Right lobe of liver (tissue), 6 donors: ENCODE data around the gene CLIC5. TPM values are rescaled to one million over a fixed set of nuclear protein-coding genes. Genes with fewer than 3 reads are reported as not detected.

Experiments used
- ATAC-seq, 4 donors: fragments of 200-7000 bp; cut with Tn5 transposase; one replicate each; pipeline ENCODE4 v1.9.1; 2020; ENCODE audit warnings: mild to moderate bottlenecking in 4 of 4, moderate library complexity in 4 of 4
- DNase-seq, 3 donors: peaks; one replicate each; pipeline ENCODE4 v3.0.0-alpha.2; 2020
- H3K27ac ChIP-seq, 3 donors: fragments of 200-600 bp; one replicate each; pipeline ENCODE4 v1.8.0; 2022
- H3K27me3 ChIP-seq, 2 donors: fragments of 200-600 bp; one replicate each; pipeline ENCODE4 v1.8.0; 2022
- H3K36me3 ChIP-seq, 4 donors: fragments of 200-600 bp; sonication (generic) in 1 of 4; one replicate each; pipeline versions ENCODE4 v1.5.1 to v1.8.0; 2017 to 2022; ENCODE audit warnings: control low read depth in 1 of 4
- H3K4me1 ChIP-seq, 4 donors: fragments of 200-600 bp; sonication (generic) in 1 of 4; one replicate each; pipeline versions ENCODE4 v1.5.1 to v1.8.0; 2017 to 2022; ENCODE audit warnings: control low read depth in 1 of 4
- H3K4me3 ChIP-seq, 3 donors: fragments of 200-600 bp; one replicate each; pipeline ENCODE4 v1.8.0; 2022
- H3K9me3 ChIP-seq, 4 donors: fragments of 200-600 bp; sonication (generic) in 1 of 4; one replicate each; pipeline versions ENCODE4 v1.5.1 to v1.8.0; 2017 to 2022; ENCODE audit warnings: control low read depth in 1 of 4
- POLR2A ChIP-seq: fragments of 450-650 bp; IDR thresholded peaks from one replicate; pipeline ENCODE4 v1.6.1; 2017; ENCODE audit warnings: antibody characterized with exemption, mild to moderate bottlenecking
- WGBS: methylation state at CpG from one replicate; pipeline ENCODE4 v1.1.6; 2018; ENCODE audit warnings: low coverage, low lambda C conversion rate; ENCODE audit not compliant: insufficient coverage; ENCODE audit errors: missing lambda C conversion rate; 5-methylcytosine and 5-hydroxymethylcytosine counted together
- intact Hi-C, 2 donors: fragments of 100-400 bp; cut with DNase I; formaldehyde crosslinking; loops; one replicate each; pipeline versions ENCODE4 v1.11.2 to v1.14.1; 2022
- total RNA-seq, 6 experiments: library from RNA; depleted of rRNA in 2 of 6; stranded (reverse); fragments of >200 nt in 2 of 6; fragmentation: NEBNext Ultra II Directional in 3 of 6; extraction: Animal tissue kit (Norgen Biotek cat#: 25700) in 3 of 6; gene quantifications; one replicate each; pipeline versions ENCODE4 v1.1.0 to v1.2.4, GENCODE V29; 2016 to 2023
- TF ChIP-seq, protein P1 (sequence below), 4 donors: fragments of 200-600 bp in 3 of 4; fragments of 450-650 bp in 1 of 4; IDR thresholded peaks; one replicate each; pipeline versions ENCODE4 v1.5.1 to v1.8.0; 2016 to 2022; ENCODE audit warnings: antibody characterized with exemption in 4 of 4, mild to moderate bottlenecking in 2 of 4
- donor health status: DM: no; HTN: yes; CAD: no.
- donor health status: DM: no; HTN: no; CAD: no.
- donor health status: DM: no; HTN: no; CAD: no.
- donor health status: DM: no; HTN: yes; CAD: no.
- donor health status: DM: no; HTN: yes; CAD: no.

The CLIC5 gene
- total RNA-seq, 6 experiments from 2014 or later, result 0.18 to 0.42 (median 0.29) TPM

DNA sequence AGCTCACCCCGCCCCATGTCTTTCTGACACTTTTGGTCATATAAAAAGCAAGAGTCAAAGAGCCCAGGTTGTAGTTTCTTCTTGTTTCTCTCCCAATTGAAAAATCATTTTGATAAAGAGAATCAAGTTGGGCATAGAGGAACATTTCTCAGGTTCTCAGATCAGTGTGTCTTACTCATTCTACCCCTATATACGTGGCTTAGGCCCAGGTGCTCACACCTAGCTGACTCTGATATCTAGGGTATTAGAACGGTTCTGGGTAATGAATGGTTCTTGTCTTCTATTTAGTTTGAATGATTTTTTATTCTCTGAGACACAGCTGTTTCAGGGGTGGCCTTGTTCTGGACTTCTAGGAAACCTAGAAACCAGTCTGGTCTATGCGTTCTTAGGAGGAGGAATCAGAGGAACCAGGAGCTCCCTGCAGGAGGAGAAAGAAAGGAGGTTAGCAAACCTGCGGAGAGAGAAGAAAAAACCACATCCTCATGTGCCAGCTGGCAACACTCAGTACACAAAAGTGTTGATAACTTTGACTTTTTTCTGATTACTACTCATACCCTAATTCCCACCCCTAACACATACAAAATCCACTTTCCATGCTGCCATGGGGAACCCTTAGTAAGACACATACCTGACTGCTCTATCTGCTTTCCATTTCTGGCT lies 178.0 kb downstream of the CLIC5 start:
- no peak overlapping the region for H3K4me3 ChIP-seq
- DNase-seq (no peak), ATAC-seq (no peak)
- H3K27me3 ChIP-seq, result no peaks in the 10 kb centered on the region
- H3K36me3 ChIP-seq, result no peaks in the 10 kb centered on the region
- H3K4me1 ChIP-seq, result no peaks in the 10 kb centered on the region
- TF ChIP-seq, protein P1, sequence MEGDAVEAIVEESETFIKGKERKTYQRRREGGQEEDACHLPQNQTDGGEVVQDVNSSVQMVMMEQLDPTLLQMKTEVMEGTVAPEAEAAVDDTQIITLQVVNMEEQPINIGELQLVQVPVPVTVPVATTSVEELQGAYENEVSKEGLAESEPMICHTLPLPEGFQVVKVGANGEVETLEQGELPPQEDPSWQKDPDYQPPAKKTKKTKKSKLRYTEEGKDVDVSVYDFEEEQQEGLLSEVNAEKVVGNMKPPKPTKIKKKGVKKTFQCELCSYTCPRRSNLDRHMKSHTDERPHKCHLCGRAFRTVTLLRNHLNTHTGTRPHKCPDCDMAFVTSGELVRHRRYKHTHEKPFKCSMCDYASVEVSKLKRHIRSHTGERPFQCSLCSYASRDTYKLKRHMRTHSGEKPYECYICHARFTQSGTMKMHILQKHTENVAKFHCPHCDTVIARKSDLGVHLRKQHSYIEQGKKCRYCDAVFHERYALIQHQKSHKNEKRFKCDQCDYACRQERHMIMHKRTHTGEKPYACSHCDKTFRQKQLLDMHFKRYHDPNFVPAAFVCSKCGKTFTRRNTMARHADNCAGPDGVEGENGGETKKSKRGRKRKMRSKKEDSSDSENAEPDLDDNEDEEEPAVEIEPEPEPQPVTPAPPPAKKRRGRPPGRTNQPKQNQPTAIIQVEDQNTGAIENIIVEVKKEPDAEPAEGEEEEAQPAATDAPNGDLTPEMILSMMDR (IDR thresholded peaks at IDR 0.05), result no peak
- TF ChIP-seq POLR2A, result no peak
- 39% methylated on average over 3 of the region's 5 CpGs for WGBS
- no peaks in the 10 kb centered on the region for H3K9me3 ChIP-seq
- intact Hi-C loops, result no loop called here
- H3K27ac ChIP-seq, result no peak overlapping the region

DNA sequence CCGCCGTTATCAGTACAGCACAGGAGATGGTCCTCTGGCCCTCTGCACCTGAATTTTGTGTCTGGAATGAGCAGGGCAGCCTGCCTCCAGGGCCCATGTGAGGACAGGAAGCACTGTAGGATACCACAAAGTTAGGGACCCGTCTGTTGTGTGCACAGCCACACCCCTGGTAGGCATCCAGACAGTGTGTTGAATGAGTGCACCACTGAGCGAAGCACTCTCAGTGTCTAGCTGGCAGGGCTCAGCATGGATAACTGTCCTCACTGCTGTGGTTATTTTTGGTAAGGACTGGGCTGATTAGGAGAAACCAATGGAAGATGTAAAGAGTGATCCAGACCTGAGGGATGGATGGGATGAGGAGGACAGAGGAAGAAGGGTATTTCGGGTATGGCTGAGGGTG lies 178.7 kb downstream of the CLIC5 start:
- Histone ChIP-seq H3K4me3 (no peak overlapping the region), H3K27ac (no peak overlapping the region), H3K36me3 (no peaks in the 10 kb centered on the region), H3K4me1 (no peaks in the 10 kb centered on the region), H3K9me3 (no peaks in the 10 kb centered on the region), H3K27me3 (no peaks in the 10 kb centered on the region)
- TF ChIP-seq, protein P1 (IDR thresholded peaks at IDR 0.05), result no peak
- no peak for TF ChIP-seq POLR2A
- no peak for DNase-seq
- intact Hi-C loops, result no loop called here
- peak in 1 of 4 donors; percentile 31 for ATAC-seq
- WGBS, result 69% methylated on average over 3 of the region's 5 CpGs

DNA sequence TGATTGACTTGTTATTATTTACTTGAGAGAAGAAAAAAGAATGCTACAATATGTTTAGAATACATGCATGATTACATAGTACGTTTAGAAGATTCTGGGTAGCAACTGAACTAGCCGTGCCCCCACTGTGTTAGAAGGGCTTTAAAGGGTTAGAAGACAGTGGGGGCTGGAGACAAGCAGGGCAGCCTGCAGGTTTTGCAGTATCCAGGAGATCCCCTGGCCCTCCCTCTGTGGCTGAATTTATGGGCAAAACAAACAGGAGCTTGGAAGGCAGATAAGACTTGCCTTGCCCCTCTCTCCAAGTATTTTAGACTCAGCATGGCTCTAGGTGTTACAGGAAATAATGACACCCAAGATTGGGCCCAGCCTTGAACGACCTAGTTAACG lies 179.2 kb downstream of the CLIC5 start:
- no peak for TF ChIP-seq POLR2A
- TF ChIP-seq, protein P1 (IDR thresholded peaks at IDR 0.05), result no peak
- Histone ChIP-seq H3K36me3 (no peaks in the 10 kb centered on the region), H3K9me3 (no peaks in the 10 kb centered on the region), H3K27ac (no peak overlapping the region), H3K27me3 (no peaks in the 10 kb centered on the region), H3K4me3 (no peak overlapping the region), H3K4me1 (no peaks in the 10 kb centered on the region)
- intact Hi-C loops, result no loop called here
- ATAC-seq, result no peak
- no peak for DNase-seq
- 67% methylated on average over 4 of the region's 4 CpGs for WGBS

DNA sequence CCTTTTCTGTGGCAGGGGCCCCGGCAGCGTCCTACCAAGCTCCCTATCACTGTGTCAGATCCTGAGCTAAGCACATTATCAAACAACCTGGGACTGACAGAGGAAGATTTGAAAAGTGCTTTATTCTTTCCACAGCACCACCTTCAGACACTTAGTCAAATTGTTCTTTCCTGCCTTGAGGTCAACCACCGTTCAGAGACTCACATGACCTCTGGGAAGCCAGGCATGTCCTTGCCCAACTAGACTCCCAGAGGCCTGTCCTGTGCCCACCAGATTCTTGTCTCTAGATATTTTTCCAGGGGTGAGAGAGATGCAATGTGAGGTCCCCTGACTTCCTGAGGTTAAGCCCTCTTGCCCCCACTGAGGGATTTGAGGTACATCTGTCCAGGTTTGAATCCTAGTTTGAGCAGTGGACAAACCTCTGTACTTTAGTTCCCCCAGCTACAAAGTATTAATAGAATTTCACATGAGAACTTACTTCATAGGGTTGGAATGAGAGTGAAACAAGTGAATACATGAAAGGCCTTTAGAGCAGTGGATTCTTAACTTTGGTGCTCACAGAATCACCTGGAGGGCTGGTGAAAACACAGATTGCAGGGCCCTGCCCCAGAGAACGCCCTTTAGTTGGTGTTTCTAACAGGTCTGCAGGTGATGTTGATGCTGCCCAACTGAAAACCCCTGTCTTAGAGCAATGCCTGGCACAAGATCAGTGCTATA lies 179.8 kb downstream of the CLIC5 start:
- intact Hi-C loops, result no loop called here
- no peak overlapping the region for H3K27ac ChIP-seq
- no peaks in the 10 kb centered on the region for H3K9me3 ChIP-seq
- DNase-seq (no peak), ATAC-seq (no peak)
- no peak overlapping the region for H3K4me3 ChIP-seq
- H3K36me3 ChIP-seq, result no peaks in the 10 kb centered on the region
- 68% methylated on average over 4 of the region's 4 CpGs for WGBS
- TF ChIP-seq POLR2A, result no peak
- TF ChIP-seq, protein P1 (IDR thresholded peaks at IDR 0.05), result no peak
- no peaks in the 10 kb centered on the region for H3K27me3 ChIP-seq
- H3K4me1 ChIP-seq, result no peaks in the 10 kb centered on the region
